ENCODE results near the gene CSGALNACT2.

- TF ChIP-seq EZH2 (IDR thresholded peaks at IDR 0.05; ENCODE audit: borderline replicate concordance, insufficient read depth, low read depth, low read length, poor library complexity, severe bottlenecking), result no peak
- TF ChIP-seq, protein P1, sequence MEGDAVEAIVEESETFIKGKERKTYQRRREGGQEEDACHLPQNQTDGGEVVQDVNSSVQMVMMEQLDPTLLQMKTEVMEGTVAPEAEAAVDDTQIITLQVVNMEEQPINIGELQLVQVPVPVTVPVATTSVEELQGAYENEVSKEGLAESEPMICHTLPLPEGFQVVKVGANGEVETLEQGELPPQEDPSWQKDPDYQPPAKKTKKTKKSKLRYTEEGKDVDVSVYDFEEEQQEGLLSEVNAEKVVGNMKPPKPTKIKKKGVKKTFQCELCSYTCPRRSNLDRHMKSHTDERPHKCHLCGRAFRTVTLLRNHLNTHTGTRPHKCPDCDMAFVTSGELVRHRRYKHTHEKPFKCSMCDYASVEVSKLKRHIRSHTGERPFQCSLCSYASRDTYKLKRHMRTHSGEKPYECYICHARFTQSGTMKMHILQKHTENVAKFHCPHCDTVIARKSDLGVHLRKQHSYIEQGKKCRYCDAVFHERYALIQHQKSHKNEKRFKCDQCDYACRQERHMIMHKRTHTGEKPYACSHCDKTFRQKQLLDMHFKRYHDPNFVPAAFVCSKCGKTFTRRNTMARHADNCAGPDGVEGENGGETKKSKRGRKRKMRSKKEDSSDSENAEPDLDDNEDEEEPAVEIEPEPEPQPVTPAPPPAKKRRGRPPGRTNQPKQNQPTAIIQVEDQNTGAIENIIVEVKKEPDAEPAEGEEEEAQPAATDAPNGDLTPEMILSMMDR (IDR thresholded peaks at IDR 0.05), result no peak
Measured at GRCh38 chr10:43218951-43219837, 80.9 kb downstream of the CSGALNACT2 start.

Measured in B cell (primary cell).